ENCODE data around the gene CPLX3. TPM values are rescaled to one million over a fixed set of nuclear protein-coding genes. Genes with fewer than 3 reads are reported as not detected.

The CPLX3 gene
- total and polyA plus RNA-seq, 8 donors: 0.14 TPM; not detected in 7

- H3K27me3 ChIP-seq: no peaks in the 10 kb centered on the region
- no peak for TF ChIP-seq CTCF (IDR thresholded peaks at IDR 0.05)
- H3K4me3 ChIP-seq: no peak overlapping the region
- no peaks in the 10 kb centered on the region for H3K9me3 ChIP-seq
- ATAC-seq (peak; percentile 4), DNase-seq (peak in 1 of 4 donors; percentile 80)
- peaks cover 0 to 70% of the 10 kb centered on the region in 2 donors for H3K36me3 ChIP-seq
- intact Hi-C loops (cut with DNase I): no loop called here
- peaks cover 7 to 44% of the 10 kb centered on the region in 2 donors for H3K4me1 ChIP-seq
- peak overlapping the region in 1 of 2 donors; percentile 66 for H3K27ac ChIP-seq
Observed at GRCh38 chr15:74800559-74801094, 25.8 kb upstream of the CPLX3 start.

GRCh38 chr15:74801311-74801997 is 25.0 kb upstream of the CPLX3 start:
- no peak for TF ChIP-seq CTCF (IDR thresholded peaks at IDR 0.05)
- intact Hi-C loops (cut with DNase I): no loop called here
- Histone ChIP-seq H3K27me3 (no peaks in the 10 kb centered on the region), H3K27ac (no peak overlapping the region), H3K9me3 (no peaks in the 10 kb centered on the region), H3K4me3 (no peak overlapping the region), H3K36me3 (peaks cover 0 to 70% of the 10 kb centered on the region in 2 donors), H3K4me1 (peaks cover 7 to 39% of the 10 kb centered on the region in 2 donors)
- ATAC-seq (no peak), DNase-seq (peak in 1 of 4 donors; percentile 74)

- Histone ChIP-seq H3K36me3 (peaks cover 0 to 70% of the 10 kb centered on the region in 2 donors), H3K27ac (no peak overlapping the region), H3K4me3 (no peak overlapping the region), H3K9me3 (no peaks in the 10 kb centered on the region), H3K4me1 (peaks cover 7 to 34% of the 10 kb centered on the region in 2 donors), H3K27me3 (no peaks in the 10 kb centered on the region)
- intact Hi-C loops (cut with DNase I): no loop called here
- ATAC-seq: no peak
- DNase-seq: peak in 1 of 4 donors; percentile 79
- no peak for TF ChIP-seq CTCF (IDR thresholded peaks at IDR 0.05)
Observed at GRCh38 chr15:74802290-74802689, 24.1 kb upstream of the CPLX3 start.

- peaks cover 7 to 29% of the 10 kb centered on the region in 2 donors for H3K4me1 ChIP-seq
- peaks cover 0 to 67% of the 10 kb centered on the region in 2 donors for H3K36me3 ChIP-seq
- intact Hi-C loops (cut with DNase I): no loop called here
- TF ChIP-seq CTCF (IDR thresholded peaks at IDR 0.05): no peak
- H3K9me3 ChIP-seq: no peaks in the 10 kb centered on the region
- ATAC-seq (no peak), DNase-seq (peak in 1 of 4 donors; percentile 72)
- H3K27me3 ChIP-seq: no peaks in the 10 kb centered on the region
- no peak overlapping the region for H3K27ac ChIP-seq
- H3K4me3 ChIP-seq: no peak overlapping the region
Observed at GRCh38 chr15:74802862-74803447, 23.5 kb upstream of the CPLX3 start.

GRCh38 chr15:74804935-74805334 is 21.5 kb upstream of the CPLX3 start:
- Histone ChIP-seq H3K27me3 (no peaks in the 10 kb centered on the region), H3K36me3 (peaks cover 0 to 47% of the 10 kb centered on the region in 2 donors), H3K9me3 (no peaks in the 10 kb centered on the region), H3K4me3 (no peak overlapping the region), H3K4me1 (peaks cover 2 to 10% of the 10 kb centered on the region in 2 donors), H3K27ac (no peak overlapping the region)
- no peak for TF ChIP-seq CTCF (IDR thresholded peaks at IDR 0.05)
- intact Hi-C loops (cut with DNase I): no loop called here
- DNase-seq (peak in 1 of 4 donors; percentile 12), ATAC-seq (no peak)
